CD4-positive, alpha-beta T cell treated with Interleukin-17A for 1 hour (primary cell): Measurements from ENCODE around the gene FBLN5.
"Not testable (repeated sequence)": the region's sequence is repeated elsewhere in the genome, so short reads cannot be mapped to it uniquely, and the experiment has no call there.

Experiments used
- DNase-seq: peaks from one replicate; pipeline ENCODE4 v3.0.0-alpha.2; 2020

The FBLN5 gene

DNA sequence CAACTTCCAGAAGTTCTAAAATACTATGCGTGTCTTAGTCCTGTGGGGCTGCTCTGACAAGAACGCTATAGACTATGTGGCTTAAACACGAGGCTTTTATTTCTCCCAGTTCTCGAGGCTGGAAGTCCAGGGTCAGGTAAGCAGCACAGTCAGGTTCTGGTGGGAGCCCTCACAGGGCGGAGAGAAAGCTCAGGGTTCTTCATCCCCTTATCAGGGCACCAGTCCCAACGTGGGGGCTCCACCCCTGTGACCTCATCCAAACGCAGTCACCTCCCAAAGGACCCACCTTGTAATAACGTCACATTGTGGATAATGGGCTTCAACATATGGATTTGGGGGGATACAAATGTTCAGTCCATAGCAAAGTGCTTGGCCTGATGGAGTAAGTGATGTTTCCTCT is 43.0 kb downstream of the FBLN5 start:
- no peak for DNase-seq

- no peak for DNase-seq
Observed at GRCh38 chr14:91903070-91903469, 44.4 kb downstream of the FBLN5 start.

GRCh38 chr14:91902336-91902735 is 45.2 kb downstream of the FBLN5 start:
- DNase-seq = no peak

GRCh38 chr14:91901449-91902226 is 45.9 kb downstream of the FBLN5 start:
- no peak for DNase-seq

DNA sequence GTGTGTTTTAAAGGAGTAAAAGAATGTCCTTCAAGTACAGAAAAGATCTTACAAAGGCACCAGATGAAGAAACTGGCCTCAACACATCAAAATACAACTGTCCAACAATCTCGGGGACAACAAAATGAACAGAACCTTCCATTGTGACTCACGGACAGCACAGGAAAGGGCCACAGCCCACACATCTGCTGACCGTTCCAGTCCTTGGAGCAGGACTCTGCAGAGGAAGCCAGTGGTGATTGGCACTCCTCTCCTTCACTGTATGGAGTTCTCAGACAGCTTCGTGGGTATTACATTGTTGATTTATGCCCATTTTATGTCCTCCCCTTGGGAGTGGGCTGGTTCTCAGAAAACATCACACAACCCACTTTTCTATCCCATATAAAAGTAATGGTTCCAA is 47.7 kb downstream of the FBLN5 start:
- DNase-seq = no peak

GRCh38 chr14:91899213-91899612 is 48.3 kb downstream of the FBLN5 start:
- DNase-seq = peak; percentile 48

GRCh38 chr14:91898372-91898771 is 49.1 kb downstream of the FBLN5 start:
- no peak for DNase-seq

DNA sequence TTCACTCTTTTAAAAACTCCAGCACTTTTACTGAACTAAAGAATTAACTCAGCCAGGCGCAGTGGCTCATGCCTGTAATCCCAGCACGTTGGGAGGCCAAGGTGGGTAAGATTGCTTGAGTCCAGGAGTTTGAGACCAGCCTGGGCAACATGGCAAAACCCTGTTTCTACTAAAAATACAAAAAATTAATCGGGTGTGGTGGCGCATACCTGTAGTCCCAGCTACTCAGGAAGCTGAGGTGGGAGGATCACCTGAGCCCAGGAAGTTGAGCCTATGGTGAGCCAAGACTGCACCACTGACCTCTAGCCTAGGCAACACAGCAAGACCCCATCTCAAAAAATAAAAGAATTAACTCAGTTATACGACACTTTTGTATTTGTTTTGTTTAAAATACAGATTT is 49.8 kb downstream of the FBLN5 start:
- DNase-seq = not testable (repeated sequence)

DNA sequence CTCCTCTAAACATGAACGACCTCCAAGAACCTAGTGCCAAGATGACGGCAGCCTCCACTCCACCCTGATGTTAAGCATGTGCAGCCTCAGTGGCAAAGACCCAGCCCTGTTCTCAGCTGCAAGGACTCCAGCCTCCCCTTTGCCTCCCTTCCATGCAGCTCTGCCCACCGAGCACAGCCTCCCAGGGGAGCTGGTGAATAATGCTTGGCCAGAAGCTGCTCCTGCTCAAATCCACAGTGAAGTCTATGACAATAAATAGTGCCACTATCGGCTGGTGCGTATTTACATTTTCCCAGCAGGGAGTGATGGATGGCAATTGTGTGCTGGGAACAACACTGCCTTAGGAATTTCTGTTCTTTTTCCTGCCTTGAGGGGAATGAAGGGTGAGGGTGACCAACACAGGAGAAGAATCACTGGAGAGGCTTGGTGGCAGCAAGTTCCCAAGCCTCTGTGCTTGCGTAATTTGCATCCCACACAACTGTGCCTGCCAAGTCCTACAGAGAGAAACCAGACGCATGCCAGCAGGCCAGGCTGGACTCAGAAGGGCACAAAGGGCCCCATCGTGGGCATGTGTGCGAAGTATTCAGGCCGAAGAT is 50.3 kb downstream of the FBLN5 start:
- no peak for DNase-seq

DNA sequence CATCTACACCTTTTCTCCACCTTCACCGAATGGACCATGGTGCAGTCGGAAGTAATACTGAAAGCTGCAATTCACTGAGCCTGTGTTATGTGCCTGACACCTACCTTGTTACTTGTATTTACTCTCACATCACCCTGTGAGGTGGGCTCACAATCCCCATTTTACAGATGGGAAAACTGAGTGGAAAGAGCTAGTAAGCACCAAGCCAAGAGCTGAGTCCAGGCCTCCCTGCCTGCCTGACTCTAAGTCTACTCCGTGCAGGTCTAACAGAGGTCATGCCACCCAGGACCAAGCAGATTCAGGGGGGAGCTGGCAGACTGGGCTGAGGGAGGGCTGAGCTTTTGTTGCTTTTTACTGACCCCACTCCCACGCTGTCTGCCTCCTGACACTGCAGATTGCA is 51.1 kb downstream of the FBLN5 start:
- no peak for DNase-seq

- no peak for DNase-seq
Observed at GRCh38 chr14:91893669-91894068, 53.8 kb downstream of the FBLN5 start.

GRCh38 chr14:91893007-91893406 is 54.5 kb downstream of the FBLN5 start:
- DNase-seq = peak; percentile 46

DNA sequence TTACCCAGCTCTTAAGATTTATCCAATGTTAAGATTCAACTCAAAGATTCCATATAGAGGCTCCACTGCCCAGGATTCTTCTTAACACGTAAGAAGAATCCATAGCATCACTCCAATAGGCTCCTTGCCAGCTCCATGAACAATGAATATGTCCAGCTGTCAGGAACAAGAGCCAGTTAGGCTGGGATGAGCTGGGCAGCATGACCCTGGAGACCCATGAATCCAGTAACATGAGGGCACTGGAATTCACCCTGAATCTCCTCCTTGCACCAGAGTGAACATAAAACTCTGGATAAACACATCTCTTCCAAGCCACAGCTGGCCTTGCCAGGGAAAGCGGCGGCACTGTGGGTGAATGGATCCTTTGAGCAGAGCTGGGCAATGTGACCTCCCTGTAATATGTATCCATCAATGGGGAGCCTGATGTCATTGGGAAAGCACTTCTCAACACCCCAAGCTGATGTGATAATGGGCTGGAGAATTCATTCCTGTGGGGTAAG is 55.7 kb downstream of the FBLN5 start:
- DNase-seq = no peak

DNA sequence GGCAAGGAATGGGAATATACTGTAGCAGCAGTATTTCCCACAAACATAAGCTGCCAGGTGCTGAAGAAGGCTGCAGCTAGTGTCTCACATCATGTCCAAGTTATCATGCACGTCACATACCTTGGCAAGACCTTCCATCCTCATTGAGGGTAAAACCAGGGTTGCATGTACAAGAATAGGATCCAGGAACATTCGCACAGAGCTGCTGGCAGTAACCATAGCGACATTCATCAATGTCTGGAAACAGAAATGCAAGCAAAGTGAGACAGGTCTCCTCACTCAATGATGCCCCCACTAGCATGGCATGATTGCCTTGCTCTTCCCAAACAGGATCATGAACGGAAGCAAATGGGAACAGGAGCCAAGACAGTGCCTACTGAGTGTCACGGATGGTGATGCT is 56.4 kb downstream of the FBLN5 start:
- no peak for DNase-seq

GRCh38 chr14:91890291-91890749 is 57.2 kb downstream of the FBLN5 start:
- DNase-seq = no peak

DNA sequence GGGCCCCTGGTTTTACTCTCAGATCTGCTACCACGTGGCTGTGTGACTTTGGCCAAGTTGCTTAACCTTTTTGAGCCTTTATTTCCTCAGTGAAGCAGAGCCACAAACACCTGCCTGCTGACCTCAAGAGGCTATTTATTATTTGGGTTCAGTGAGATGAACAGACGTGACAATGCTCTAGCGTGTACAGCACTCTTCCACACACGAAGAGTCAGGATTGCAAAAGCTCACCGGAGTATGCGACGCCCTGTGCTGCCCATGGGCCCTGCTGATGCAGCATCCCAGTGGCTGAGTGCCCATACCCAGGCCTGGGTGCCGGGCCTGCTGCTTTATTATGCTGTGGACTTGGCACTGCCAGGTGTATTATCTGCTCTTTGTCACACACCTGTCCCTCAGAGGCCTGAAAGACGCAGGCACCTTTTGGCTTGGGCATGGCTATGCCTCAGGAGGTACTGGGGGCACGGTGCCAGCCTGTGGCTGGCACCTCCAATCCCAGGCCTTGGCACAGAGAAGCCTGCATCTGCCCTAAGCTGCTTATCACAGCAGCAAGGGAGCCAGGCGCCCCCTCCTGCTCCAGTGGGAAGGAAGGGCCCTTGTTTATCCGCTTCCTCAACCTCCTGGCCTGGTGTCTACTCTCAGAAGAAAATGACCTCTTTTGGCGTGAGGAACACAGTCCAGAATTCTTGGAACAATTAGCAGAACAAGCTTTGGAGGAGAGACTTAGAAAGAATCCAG is 57.9 kb downstream of the FBLN5 start:
- no peak for DNase-seq

DNA sequence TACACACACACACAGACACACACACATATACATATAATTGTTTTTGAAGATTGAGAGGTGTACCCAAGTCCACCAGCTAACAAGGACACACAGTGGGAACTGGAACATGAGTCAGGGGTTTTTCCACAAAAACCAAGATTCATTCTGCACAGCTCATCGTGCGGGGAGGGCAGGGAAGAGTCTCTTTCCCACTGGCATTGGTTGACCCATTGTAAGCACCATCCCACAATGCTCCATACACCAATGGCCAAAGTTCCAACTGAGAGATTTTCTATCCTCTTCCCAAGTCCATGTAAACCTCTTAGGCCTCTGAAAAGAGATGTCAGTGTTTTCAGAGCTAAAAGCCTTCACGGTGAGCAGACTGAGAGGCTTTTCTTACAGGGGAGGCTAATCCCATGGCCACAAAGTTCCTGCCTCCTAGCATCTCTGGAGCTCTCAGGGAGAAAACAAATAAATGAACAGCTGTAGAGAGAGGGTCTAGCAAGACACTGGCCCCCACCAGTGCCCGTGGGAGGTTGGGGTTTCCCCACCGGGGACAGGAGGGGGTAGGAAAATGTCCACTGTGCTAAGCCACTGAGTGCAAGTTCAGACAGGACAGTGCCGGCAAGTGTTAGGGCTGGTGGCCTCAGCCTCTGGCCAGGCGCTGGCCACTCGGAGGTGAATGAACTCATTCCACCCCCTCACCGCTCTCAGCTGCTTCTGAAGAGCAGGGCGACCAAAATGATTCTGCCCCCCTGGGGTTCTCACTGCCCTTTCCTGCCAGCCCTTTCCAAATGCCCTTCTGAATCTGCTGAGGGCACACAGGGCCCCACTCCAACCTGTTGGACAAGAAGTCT is 58.6 kb downstream of the FBLN5 start:
- no peak for DNase-seq

DNA sequence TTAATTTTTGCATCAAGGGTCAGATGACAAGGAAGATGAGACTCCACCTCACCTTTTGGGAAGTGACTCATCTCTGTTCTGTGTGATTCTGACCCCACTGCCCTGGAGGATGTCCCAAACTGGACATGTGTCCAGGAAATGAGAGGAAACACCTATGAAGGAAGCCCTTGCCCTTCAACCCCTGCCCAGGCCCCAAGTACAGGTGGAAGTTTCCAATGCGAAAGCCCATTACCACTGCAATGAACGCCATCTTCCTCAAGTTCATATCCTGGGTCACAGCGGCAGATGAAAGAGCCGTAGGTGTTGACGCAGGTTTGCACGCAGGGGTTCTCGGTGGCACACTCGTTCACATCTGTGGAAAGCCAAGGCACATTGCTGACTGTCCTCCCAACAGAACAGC is 60.5 kb downstream of the FBLN5 start:
- DNase-seq = no peak

DNA sequence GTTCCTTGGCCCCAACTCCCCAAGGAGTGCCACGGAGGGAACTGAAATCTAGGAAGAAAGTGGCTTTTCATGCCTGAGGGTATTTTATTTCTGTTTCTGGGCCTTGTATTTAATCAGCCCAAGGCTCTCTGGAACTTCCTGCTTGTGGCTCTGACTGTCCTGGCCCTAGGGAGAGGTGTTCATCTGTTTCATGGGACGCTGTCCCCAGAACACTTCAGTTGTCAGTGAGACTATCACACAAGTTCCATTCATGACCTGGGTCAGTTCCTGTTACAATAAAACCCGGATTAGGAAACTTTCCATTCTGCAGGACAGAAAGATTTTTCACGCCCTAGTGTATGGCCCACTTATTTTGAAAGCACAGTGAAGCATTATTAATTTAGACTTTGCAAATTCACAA is 61.7 kb downstream of the FBLN5 start:
- DNase-seq = no peak

DNA sequence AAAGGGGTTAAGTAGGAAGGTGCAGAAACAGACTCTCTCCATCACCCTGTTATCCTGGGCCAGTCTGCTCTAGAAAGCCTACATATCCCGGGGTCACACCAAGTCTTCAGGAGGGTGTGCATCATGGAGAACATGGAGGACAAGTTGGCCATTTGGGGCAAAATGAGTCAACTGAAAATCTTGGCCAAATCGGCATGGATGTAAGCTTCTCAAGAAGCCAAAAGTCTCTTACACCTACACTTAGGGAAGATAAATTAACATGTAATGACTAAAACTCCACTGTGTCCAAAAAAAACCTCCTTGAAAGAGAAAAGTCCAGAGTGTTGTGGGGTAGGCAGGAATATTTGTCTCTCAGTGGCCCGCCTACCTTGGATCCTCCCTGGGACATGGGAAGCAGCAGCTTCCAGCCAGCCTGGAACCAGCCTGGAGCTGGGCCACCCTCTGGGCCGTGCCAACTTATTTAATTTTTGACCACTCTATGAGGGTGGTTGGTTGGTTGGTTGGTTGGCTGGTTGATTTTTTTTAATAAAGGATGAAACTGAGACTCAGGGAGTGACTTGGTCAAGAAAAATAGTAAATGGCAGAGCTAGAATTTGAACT is 62.3 kb downstream of the FBLN5 start:
- DNase-seq = no peak

DNA sequence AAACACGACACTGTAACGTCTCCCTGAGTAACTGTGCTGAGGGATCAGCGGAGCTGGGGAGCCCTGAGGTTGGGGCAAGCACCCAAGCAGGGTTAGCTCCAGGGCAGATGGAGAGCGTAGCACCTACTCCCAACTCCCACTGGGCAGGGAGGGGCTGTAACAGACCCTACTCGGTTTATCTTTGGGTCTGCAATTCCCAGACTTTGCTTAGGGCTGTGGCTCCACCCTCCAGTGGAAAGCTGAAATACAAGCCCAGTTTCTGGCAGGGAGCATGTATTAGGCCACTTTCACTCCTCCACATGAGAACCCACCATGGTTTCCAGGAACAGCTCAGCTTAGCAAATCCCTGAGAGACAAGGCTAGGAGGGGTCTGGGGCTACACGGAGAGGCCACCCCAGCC is 62.8 kb downstream of the FBLN5 start:
- no peak for DNase-seq

GRCh38 chr14:91883753-91884152 is 63.7 kb downstream of the FBLN5 start:
- no peak for DNase-seq

- no peak for DNase-seq
Observed at GRCh38 chr14:91882776-91883175, 64.7 kb downstream of the FBLN5 start.
